ENCODE data around the gene AUP1. TPM values are rescaled to one million over a fixed set of nuclear protein-coding genes. Genes with fewer than 3 reads are reported as not detected.
A peak's percentile ranks its signal among the peaks of the same experiment; 100 is the strongest.
"Not testable (repeated sequence)": the region's sequence is repeated elsewhere in the genome, so short reads cannot be mapped to it uniquely, and the experiment has no call there.

The AUP1 gene
- total and polyA plus RNA-seq, 2 donors (not counting 1 experiment from before 2014, with no cell fraction given), result 54.0 to 70.4 TPM

DNA sequence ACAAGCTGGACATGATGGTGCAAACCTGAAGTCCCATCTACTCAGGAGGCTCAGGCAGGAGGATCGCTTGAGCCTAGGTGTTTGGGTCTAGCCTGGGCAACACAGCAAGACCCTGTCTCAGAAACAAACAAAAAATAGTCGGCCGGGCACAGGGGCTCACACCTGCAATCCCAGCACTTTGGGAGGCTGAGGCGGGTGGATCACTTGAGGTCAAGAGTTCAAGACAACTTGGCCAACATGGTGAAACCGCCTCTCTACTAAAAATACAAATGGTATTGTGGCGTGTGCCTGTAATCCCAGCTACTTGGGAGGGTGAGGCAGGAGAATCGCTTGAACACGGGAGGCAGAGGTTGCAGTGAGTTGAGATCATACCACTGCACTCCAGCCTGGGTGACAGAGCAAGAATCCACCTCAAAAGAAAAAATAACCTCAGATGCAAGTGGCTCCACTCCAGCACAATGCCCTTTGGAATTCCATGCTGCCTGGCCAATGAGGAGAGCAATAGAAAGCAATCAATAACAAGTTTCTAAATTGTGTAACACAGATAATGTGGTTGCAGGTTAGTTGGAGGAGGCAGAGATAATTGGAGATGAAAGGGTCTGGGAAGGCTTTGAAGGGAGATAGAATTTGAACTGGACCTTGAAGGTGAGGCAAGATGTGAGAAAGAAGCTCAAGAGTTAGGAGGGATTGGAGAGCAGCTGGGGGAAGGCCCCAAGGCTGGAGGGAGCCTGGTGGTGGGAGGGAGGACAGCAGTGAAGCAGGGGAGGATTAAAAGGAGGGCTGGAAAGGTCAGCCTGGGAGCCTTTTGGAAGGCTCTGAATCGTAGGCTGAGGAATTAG, 40.6 kb downstream of the AUP1 start:
- Histone ChIP-seq H3K4me2 (ENCODE audit: extremely low read depth, insufficient read depth, low read length) (no peak overlapping the region), H3K27ac (ENCODE audit: insufficient read depth, low read length) (no peak overlapping the region), H3K79me2 (ENCODE audit: control insufficient read depth, insufficient read depth, low read length) (no peaks in the 10 kb centered on the region), H4K20me1 (ENCODE audit: control insufficient read depth, extremely low read depth, insufficient read depth, low read length) (no peaks in the 10 kb centered on the region), H3K9ac (ENCODE audit: insufficient read depth, low read length) (no peak overlapping the region), H2AFZ (ENCODE audit: low read length) (no peak overlapping the region), H3K9me3 (ENCODE audit: control insufficient read depth, insufficient read depth, low read depth, low read length) (no peaks in the 10 kb centered on the region), H3K27me3 (ENCODE audit: control insufficient read depth, insufficient read depth, low read length) (no peaks in the 10 kb centered on the region), H3K4me1 (ENCODE audit: control insufficient read depth, extremely low read depth, insufficient read depth, low read length) (peaks cover 3% of the 10 kb centered on the region), H3K4me3 (replicated peaks in 1 of 4; ENCODE audit: control extremely low read depth in 1 of 4, insufficient read depth in 1 of 4, low read depth in 3 of 4, low read length in 4 of 4) (no peak overlapping the region), H3K36me3 (ENCODE audit: control insufficient read depth, insufficient read depth, low read length) (peaks cover 20% of the 10 kb centered on the region)
- no peak for DNase-seq (ENCODE audit: low read depth in 2 of 2)
- TF ChIP-seq, protein P1, sequence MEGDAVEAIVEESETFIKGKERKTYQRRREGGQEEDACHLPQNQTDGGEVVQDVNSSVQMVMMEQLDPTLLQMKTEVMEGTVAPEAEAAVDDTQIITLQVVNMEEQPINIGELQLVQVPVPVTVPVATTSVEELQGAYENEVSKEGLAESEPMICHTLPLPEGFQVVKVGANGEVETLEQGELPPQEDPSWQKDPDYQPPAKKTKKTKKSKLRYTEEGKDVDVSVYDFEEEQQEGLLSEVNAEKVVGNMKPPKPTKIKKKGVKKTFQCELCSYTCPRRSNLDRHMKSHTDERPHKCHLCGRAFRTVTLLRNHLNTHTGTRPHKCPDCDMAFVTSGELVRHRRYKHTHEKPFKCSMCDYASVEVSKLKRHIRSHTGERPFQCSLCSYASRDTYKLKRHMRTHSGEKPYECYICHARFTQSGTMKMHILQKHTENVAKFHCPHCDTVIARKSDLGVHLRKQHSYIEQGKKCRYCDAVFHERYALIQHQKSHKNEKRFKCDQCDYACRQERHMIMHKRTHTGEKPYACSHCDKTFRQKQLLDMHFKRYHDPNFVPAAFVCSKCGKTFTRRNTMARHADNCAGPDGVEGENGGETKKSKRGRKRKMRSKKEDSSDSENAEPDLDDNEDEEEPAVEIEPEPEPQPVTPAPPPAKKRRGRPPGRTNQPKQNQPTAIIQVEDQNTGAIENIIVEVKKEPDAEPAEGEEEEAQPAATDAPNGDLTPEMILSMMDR (conservative IDR thresholded peaks at IDR 0.05 in 1 of 2, IDR thresholded peaks at IDR 0.05 in 1 of 2; ENCODE audit: low read depth in 1 of 2, low read length in 2 of 2), result no peak
- no peak for TF ChIP-seq EZH2 (IDR thresholded peaks at IDR 0.05; ENCODE audit: low read length, missing control alignments)

GRCh38 chr2:74486141-74486540, 43.4 kb downstream of the AUP1 start:
- no peak for TF ChIP-seq EZH2 (IDR thresholded peaks at IDR 0.05; ENCODE audit: low read length, missing control alignments)
- TF ChIP-seq, protein P1 (conservative IDR thresholded peaks at IDR 0.05 in 1 of 2, IDR thresholded peaks at IDR 0.05 in 1 of 2; ENCODE audit: low read depth in 1 of 2, low read length in 2 of 2), result no peak
- H3K27ac ChIP-seq (ENCODE audit: insufficient read depth, low read length), result no peak overlapping the region
- peaks cover 8% of the 10 kb centered on the region for H3K36me3 ChIP-seq (ENCODE audit: control insufficient read depth, insufficient read depth, low read length)
- no peaks in the 10 kb centered on the region for H3K27me3 ChIP-seq (ENCODE audit: control insufficient read depth, insufficient read depth, low read length)
- H3K4me1 ChIP-seq (ENCODE audit: control insufficient read depth, extremely low read depth, insufficient read depth, low read length), result peaks cover 6% of the 10 kb centered on the region
- no peak for DNase-seq (ENCODE audit: low read depth in 2 of 2)
- H3K9ac ChIP-seq (ENCODE audit: insufficient read depth, low read length), result no peak overlapping the region
- H3K9me3 ChIP-seq (ENCODE audit: control insufficient read depth, insufficient read depth, low read depth, low read length), result no peaks in the 10 kb centered on the region
- H2AFZ ChIP-seq (ENCODE audit: low read length), result no peak overlapping the region
- no peaks in the 10 kb centered on the region for H4K20me1 ChIP-seq (ENCODE audit: control insufficient read depth, extremely low read depth, insufficient read depth, low read length)
- no peak overlapping the region for H3K4me3 ChIP-seq (replicated peaks in 1 of 4; ENCODE audit: control extremely low read depth in 1 of 4, insufficient read depth in 1 of 4, low read depth in 3 of 4, low read length in 4 of 4)
- H3K79me2 ChIP-seq (ENCODE audit: control insufficient read depth, insufficient read depth, low read length), result peaks cover 16% of the 10 kb centered on the region
- H3K4me2 ChIP-seq (ENCODE audit: extremely low read depth, insufficient read depth, low read length), result no peak overlapping the region

DNA sequence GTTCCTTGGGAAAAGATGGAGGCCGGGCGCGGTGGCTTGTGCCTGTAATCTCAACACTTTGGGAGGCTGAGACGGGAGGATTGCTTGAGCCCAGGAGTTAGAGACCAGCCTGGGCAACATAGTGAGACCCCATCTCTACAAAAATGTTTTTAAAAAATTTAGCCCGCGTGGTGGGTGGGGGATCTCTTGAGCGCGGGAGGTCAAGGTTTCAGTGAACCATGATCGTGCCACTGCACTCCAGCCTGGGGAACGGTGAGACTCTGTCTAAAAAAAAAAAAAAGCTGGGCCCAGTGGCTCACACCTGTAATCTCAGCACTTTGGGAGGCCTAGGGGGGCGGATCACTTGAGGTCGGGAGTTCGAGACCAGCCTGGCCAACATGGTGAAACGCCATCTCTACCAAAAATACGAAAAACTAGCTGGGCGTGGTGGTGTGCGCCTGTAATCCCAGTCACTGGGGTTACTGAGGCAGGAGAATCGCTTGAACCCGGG, 45.8 kb downstream of the AUP1 start:
- Histone ChIP-seq H3K4me2 (ENCODE audit: extremely low read depth, insufficient read depth, low read length) (peak overlapping the region; percentile 98), H3K4me1 (ENCODE audit: control insufficient read depth, extremely low read depth, insufficient read depth, low read length) (peaks cover 11% of the 10 kb centered on the region), H2AFZ (ENCODE audit: low read length) (peak overlapping the region; percentile 79), H3K4me3 (replicated peaks in 1 of 4; ENCODE audit: control extremely low read depth in 1 of 4, insufficient read depth in 1 of 4, low read depth in 3 of 4, low read length in 4 of 4) (peak overlapping the region; percentile 74 to 99 (median 86)), H3K79me2 (ENCODE audit: control insufficient read depth, insufficient read depth, low read length) (peaks cover 24% of the 10 kb centered on the region), H3K9ac (ENCODE audit: insufficient read depth, low read length) (peak overlapping the region; percentile 45)
- H3K36me3 ChIP-seq (ENCODE audit: control insufficient read depth, insufficient read depth, low read length); H3K27me3 ChIP-seq (ENCODE audit: control insufficient read depth, insufficient read depth, low read length); H3K9me3 ChIP-seq (ENCODE audit: control insufficient read depth, insufficient read depth, low read depth, low read length); H3K27ac ChIP-seq (ENCODE audit: insufficient read depth, low read length); DNase-seq (ENCODE audit: low read depth in 2 of 2); H4K20me1 ChIP-seq (ENCODE audit: control insufficient read depth, extremely low read depth, insufficient read depth, low read length): not testable (repeated sequence)
